GM23248 (cell line): ENCODE results near the gene MYT1. TPM values are rescaled to one million over a fixed set of nuclear protein-coding genes. Genes with fewer than 3 reads are reported as not detected.

Source experiments
- DNase-seq: peaks from one replicate; pipeline ENCODE4 v3.0.0-alpha.2; 2015
- H2AFZ ChIP-seq: fragments of 200-600 bp; sonication (generic); 2 replicates; pipeline ENCODE4 v1.6.1; 2016; ENCODE audit warnings: antibody characterized with exemption
- H3F3A ChIP-seq: fragments of 200-600 bp; sonication (generic); 2 replicates; pipeline ENCODE4 v1.6.1; 2016; ENCODE audit warnings: mild to moderate bottlenecking, antibody characterized with exemption, mixed run types; ENCODE audit not compliant: insufficient read depth
- H3K27ac ChIP-seq: fragments of 200-600 bp; sonication (generic); 2 replicates; pipeline ENCODE4 v1.5.1; 2016; ENCODE audit warnings: mild to moderate bottlenecking
- H3K27me3 ChIP-seq: fragments of 200-600 bp; sonication (generic); replicated peaks from 2 replicates; pipeline ENCODE4 v1.6.1; 2016; ENCODE audit warnings: mild to moderate bottlenecking; ENCODE audit not compliant: insufficient read depth
- H3K36me3 ChIP-seq: fragments of 200-600 bp; sonication (generic); 2 replicates; pipeline ENCODE4 v1.6.1; 2016; ENCODE audit warnings: low read depth, mild to moderate bottlenecking
- H3K4me1 ChIP-seq: fragments of 200-600 bp; sonication (generic); 2 replicates; pipeline ENCODE4 v1.6.1; 2016; ENCODE audit warnings: mild to moderate bottlenecking; ENCODE audit not compliant: insufficient read depth
- H3K4me2 ChIP-seq: fragments of 200-600 bp; sonication (generic); one replicate; pipeline ENCODE4 v1.6.1; 2016; ENCODE audit warnings: mild to moderate bottlenecking; ENCODE audit not compliant: unreplicated experiment
- H3K4me3 ChIP-seq: fragments of 200-600 bp; sonication (generic); 2 replicates; pipeline ENCODE4 v1.5.1; 2016; ENCODE audit warnings: mild to moderate bottlenecking
- H3K79me2 ChIP-seq: fragments of 200-600 bp; sonication (generic); 2 replicates; pipeline ENCODE4 v1.6.1; 2016; ENCODE audit warnings: mild to moderate bottlenecking; ENCODE audit not compliant: insufficient read depth
- H3K9ac ChIP-seq: fragments of 200-600 bp; sonication (generic); 2 replicates; pipeline ENCODE4 v1.6.1; 2016; ENCODE audit warnings: mild to moderate bottlenecking
- H3K9me2 ChIP-seq: fragments of 200-600 bp; sonication (generic); 2 replicates; pipeline ENCODE4 v1.6.1; 2016; ENCODE audit warnings: mixed run types, mild to moderate bottlenecking, moderate library complexity; ENCODE audit not compliant: insufficient read depth
- H3K9me3 ChIP-seq: fragments of 200-600 bp; sonication (generic); one replicate; pipeline ENCODE4 v1.6.1; 2017; ENCODE audit warnings: low read depth
- H4K20me1 ChIP-seq: fragments of 200-600 bp; sonication (generic); 2 replicates; pipeline ENCODE4 v1.6.0; 2016; ENCODE audit not compliant: insufficient read depth
- EZH2 ChIP-seq: fragments of 200-600 bp; sonication (generic); IDR thresholded peaks from 2 replicates; pipeline ENCODE4 v1.6.1; 2018; ENCODE audit warnings: antibody characterized with exemption, mild to moderate bottlenecking; ENCODE audit not compliant: insufficient read depth, poor library complexity, severe bottlenecking
- EZH2phosphoT487 ChIP-seq: fragments of 200-600 bp; sonication (generic); IDR thresholded peaks from 2 replicates; pipeline ENCODE4 v1.6.1; 2018; ENCODE audit warnings: antibody characterized with exemption, moderate library complexity, mild to moderate bottlenecking, low read depth; ENCODE audit not compliant: insufficient read depth
- WGBS, 2 experiments: methylation state at CpG; one replicate each; pipeline ENCODE4 v1.1.6; 2015 to 2017; ENCODE audit warnings: low lambda C conversion rate in 2 of 2, low coverage in 1 of 2; ENCODE audit errors: missing lambda C conversion rate in 2 of 2; 5-methylcytosine and 5-hydroxymethylcytosine counted together
- in situ Hi-C: fragments of 300-500 bp; cut with MboI; formaldehyde crosslinking; loops from 2 replicates; pipeline ENCODE4 v1.15.0; 2020
- polyA plus RNA-seq: library from polyadenylated mRNA; unstranded; fragments of >200 nt; fragmentation: Nextera tagmentation; extraction: Ambion mirVana; gene quantifications from 2 replicates; pipeline ENCODE4 v1.2.1, GENCODE V29; 2016
- total RNA-seq: library from RNA; depleted of rRNA; stranded (reverse); fragments of >200 nt; shearing (Covaris generic); gene quantifications from 2 replicates; pipeline ENCODE4 v1.2.3, GENCODE V29; 2014

MYT1 gene
- total and polyA plus RNA-seq, 2 experiments from 2014 or later = not detected

- Histone ChIP-seq H4K20me1 (no peaks in the 10 kb centered on the region), H3K4me3 (no peak overlapping the region), H3K4me2 (no peak overlapping the region), H3K9me2 (no peaks in the 10 kb centered on the region), H3K4me1 (no peaks in the 10 kb centered on the region), H3K27ac (no peak overlapping the region), H3K79me2 (no peaks in the 10 kb centered on the region), H3F3A (no peaks in the 10 kb centered on the region), H3K27me3 (peaks cover 64% of the 10 kb centered on the region), H3K9me3 (no peaks in the 10 kb centered on the region), H3K36me3 (no peaks in the 10 kb centered on the region), H3K9ac (no peak overlapping the region), H2AFZ (no peak overlapping the region)
- DNase-seq = no peak
- in situ Hi-C loops = no loop called here
- no peak for TF ChIP-seq EZH2
- no peak for TF ChIP-seq EZH2phosphoT487
- WGBS, 2 experiments = 42 to 44% methylated on average over 23 of the region's 23 CpGs
Measured at GRCh38 chr20:64162239-64162910, 1.9 kb upstream of the MYT1 start.

- in situ Hi-C loops = no loop called here
- H3K9me3 ChIP-seq = no peaks in the 10 kb centered on the region
- H3K9ac ChIP-seq = no peak overlapping the region
- H3K36me3 ChIP-seq = no peaks in the 10 kb centered on the region
- no peaks in the 10 kb centered on the region for H3K9me2 ChIP-seq
- H3K27ac ChIP-seq = no peak overlapping the region
- WGBS, 2 experiments = 39 to 52% methylated on average over 5 of the region's 5 CpGs
- H3K4me1 ChIP-seq = no peaks in the 10 kb centered on the region
- no peaks in the 10 kb centered on the region for H4K20me1 ChIP-seq
- TF ChIP-seq EZH2 = no peak
- TF ChIP-seq EZH2phosphoT487 = no peak
- H2AFZ ChIP-seq = no peak overlapping the region
- no peak overlapping the region for H3K4me3 ChIP-seq
- no peak for DNase-seq
- peaks cover 75% of the 10 kb centered on the region for H3K27me3 ChIP-seq
- no peaks in the 10 kb centered on the region for H3K79me2 ChIP-seq
- no peaks in the 10 kb centered on the region for H3F3A ChIP-seq
- no peak overlapping the region for H3K4me2 ChIP-seq
Measured at GRCh38 chr20:64163776-64164122, 503 bp upstream of the MYT1 start.

GRCh38 chr20:64165866-64166600 lies 1.8 kb downstream of the MYT1 start:
- H3K9me2 ChIP-seq = no peaks in the 10 kb centered on the region
- no peak overlapping the region for H3K4me2 ChIP-seq
- no peaks in the 10 kb centered on the region for H3K9me3 ChIP-seq
- H3K36me3 ChIP-seq = no peaks in the 10 kb centered on the region
- DNase-seq = no peak
- H3K27ac ChIP-seq = no peak overlapping the region
- H3K4me3 ChIP-seq = no peak overlapping the region
- peaks cover 72% of the 10 kb centered on the region for H3K27me3 ChIP-seq
- H4K20me1 ChIP-seq = no peaks in the 10 kb centered on the region
- no peaks in the 10 kb centered on the region for H3K79me2 ChIP-seq
- H3K4me1 ChIP-seq = no peaks in the 10 kb centered on the region
- WGBS, 2 experiments = 28% methylated on average over 11 to 14 of the region's 14 CpGs
- in situ Hi-C loops = no loop called here
- no peak overlapping the region for H2AFZ ChIP-seq
- no peak overlapping the region for H3K9ac ChIP-seq
- no peaks in the 10 kb centered on the region for H3F3A ChIP-seq
- no peak for TF ChIP-seq EZH2
- TF ChIP-seq EZH2phosphoT487 = no peak

GRCh38 chr20:64166721-64167615 lies 2.7 kb downstream of the MYT1 start:
- WGBS, 2 experiments = 27 to 30% methylated on average over 17 to 18 of the region's 18 CpGs
- Histone ChIP-seq H3K27me3 (peaks cover 64% of the 10 kb centered on the region), H3K4me3 (no peak overlapping the region), H4K20me1 (no peaks in the 10 kb centered on the region), H3F3A (no peaks in the 10 kb centered on the region), H3K4me1 (no peaks in the 10 kb centered on the region), H3K9ac (no peak overlapping the region), H3K4me2 (no peak overlapping the region), H3K36me3 (no peaks in the 10 kb centered on the region), H3K9me3 (no peaks in the 10 kb centered on the region), H3K79me2 (no peaks in the 10 kb centered on the region), H3K27ac (no peak overlapping the region), H3K9me2 (no peaks in the 10 kb centered on the region), H2AFZ (no peak overlapping the region)
- TF ChIP-seq EZH2 (no peak), EZH2phosphoT487 (no peak)
- peak; percentile 11 for DNase-seq
- in situ Hi-C loops = no loop called here
